Common myeloid progenitor, CD34-positive (primary cell): Measurements from ENCODE around the gene ALB.

Source experiments
- CTCF ChIA-PET: fragments of 350-600 bp; sonication (Branson Sonifier 250); formaldehyde crosslinking; loops from one replicate; lab custom pipeline; 2021; ENCODE audit warnings: antibody characterized with exemption; lab: Charles Lee
- POLR2A ChIA-PET: fragments of 350-600 bp; sonication (Branson Sonifier 250); formaldehyde crosslinking; loops from one replicate; lab custom pipeline; 2021; ENCODE audit warnings: antibody characterized with exemption; lab: Charles Lee
- DNase-seq, 3 donors: peaks; one replicate each; pipeline versions ENCODE4 v3.0.0 to v3.0.0-alpha.2; 2013
- H3K27ac ChIP-seq, 2 experiments: 1 replicate in 1 of 2; 2 replicates in 1 of 2; pipeline ENCODE4 v1.7.0; 2013; ENCODE audit warnings: inconsistent platforms in 2 of 2, low read length in 2 of 2, mild to moderate bottlenecking in 2 of 2, low read depth in 1 of 2, moderate library complexity in 1 of 2; ENCODE audit not compliant: severe bottlenecking in 2 of 2, insufficient read depth in 1 of 2, poor library complexity in 1 of 2
- H3K27me3 ChIP-seq, 5 experiments: replicated peaks in 2 of 5; 1 replicate in 3 of 5; 2 replicates in 2 of 5; pipeline versions ENCODE4 v1.6.1 to v1.7.0; 2013; ENCODE audit warnings: low read length in 4 of 5, mild to moderate bottlenecking in 2 of 5, moderate library complexity in 2 of 5, inconsistent platforms in 1 of 5; ENCODE audit not compliant: insufficient read depth in 5 of 5, control insufficient read depth in 4 of 5
- H3K36me3 ChIP-seq, 4 experiments: 1 replicate in 2 of 4; 2 replicates in 2 of 4; pipeline versions ENCODE4 v1.6.1 to v1.7.0; 2013; ENCODE audit warnings: low read length in 3 of 4, control low read depth in 1 of 4, mild to moderate bottlenecking in 1 of 4; ENCODE audit not compliant: control insufficient read depth in 4 of 4, insufficient read depth in 4 of 4
- H3K4me1 ChIP-seq, 4 experiments: 1 replicate in 3 of 4; 2 replicates in 1 of 4; pipeline versions ENCODE4 v1.6.1 to v1.7.1; 2013; ENCODE audit warnings: low read length in 3 of 4, mild to moderate bottlenecking in 3 of 4, control low read depth in 1 of 4, inconsistent platforms in 1 of 4, moderate library complexity in 1 of 4; ENCODE audit not compliant: control insufficient read depth in 4 of 4, insufficient read depth in 4 of 4; ENCODE audit errors: control extremely low read depth in 1 of 4
- H3K4me3 ChIP-seq, 7 experiments: 1 replicate in 4 of 7; 2 replicates in 3 of 7; pipeline versions ENCODE4 v1.5.1 to v1.7.0; 2013; ENCODE audit warnings: mild to moderate bottlenecking in 7 of 7, low read length in 6 of 7, moderate library complexity in 6 of 7, inconsistent platforms in 2 of 7, low read depth in 2 of 7, control low read depth in 1 of 7; ENCODE audit not compliant: insufficient read depth in 4 of 7, control insufficient read depth in 1 of 7; ENCODE audit errors: extremely low read depth in 1 of 7
- H3K9me3 ChIP-seq, 5 experiments: 1 replicate in 4 of 5; 2 replicates in 1 of 5; pipeline versions ENCODE4 v1.6.1 to v1.7.1; 2013; ENCODE audit warnings: low read length in 4 of 5, mild to moderate bottlenecking in 2 of 5, inconsistent platforms in 1 of 5, low read depth in 1 of 5, moderate library complexity in 1 of 5; ENCODE audit not compliant: control insufficient read depth in 4 of 5, insufficient read depth in 2 of 5; ENCODE audit errors: control extremely low read depth in 1 of 5
- WGBS: methylation state at CpG from one replicate; pipeline ENCODE4 v1.1.5; 2013; ENCODE audit not compliant: insufficient coverage; 5-methylcytosine and 5-hydroxymethylcytosine counted together

ALB gene

GRCh38 chr4:73420615-73421014, 16.5 kb downstream of the ALB start:
- no peak overlapping the region for H3K4me3 ChIP-seq
- POLR2A ChIA-PET = no interaction called here
- H3K9me3 ChIP-seq = no peaks in the 10 kb centered on the region
- DNase-seq = no peak
- CTCF ChIA-PET = no interaction called here
- H3K27me3 ChIP-seq = no peaks in the 10 kb centered on the region
- 100% methylated on average over 1 of the region's 2 CpGs for WGBS
- H3K27ac ChIP-seq = no peak overlapping the region
- no peaks in the 10 kb centered on the region for H3K36me3 ChIP-seq
- H3K4me1 ChIP-seq = no peaks in the 10 kb centered on the region

DNA sequence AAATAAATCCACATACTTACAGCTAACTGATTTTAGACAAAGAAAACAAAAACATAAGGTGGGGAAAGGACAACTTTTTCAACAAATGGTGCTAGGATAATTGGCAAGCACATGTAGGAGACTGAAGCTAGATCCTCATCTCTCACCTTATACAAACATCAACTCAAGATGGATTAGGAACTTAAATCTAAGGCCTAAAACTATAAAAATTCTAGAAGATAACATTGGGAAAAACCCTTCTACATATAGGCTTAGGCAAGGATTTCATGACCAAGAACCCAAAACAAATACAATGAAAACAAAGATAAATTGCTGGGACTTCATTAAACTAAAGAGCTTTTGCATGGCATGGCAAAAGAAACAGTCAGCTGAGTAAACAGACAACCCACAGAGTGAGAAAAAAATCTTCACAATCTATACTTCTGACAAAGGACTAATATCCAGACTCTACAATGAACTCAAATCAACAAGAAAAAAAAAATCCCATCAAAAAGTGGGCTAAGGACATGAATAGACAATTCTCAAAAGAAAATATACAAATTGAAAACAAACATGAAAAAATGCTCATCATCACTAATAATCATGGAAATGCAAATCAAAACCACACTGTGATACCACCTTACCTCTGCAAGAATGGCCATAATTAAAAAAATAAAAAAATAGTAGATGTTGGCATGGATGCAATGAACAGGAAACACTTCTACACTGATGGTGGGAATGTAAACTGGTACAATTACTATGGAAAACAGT, 17.8 kb downstream of the ALB start:
- no peak for DNase-seq
- Histone ChIP-seq H3K4me1 (no peaks in the 10 kb centered on the region), H3K36me3 (no peaks in the 10 kb centered on the region), H3K27me3 (no peaks in the 10 kb centered on the region), H3K27ac (no peak overlapping the region), H3K9me3 (no peaks in the 10 kb centered on the region), H3K4me3 (no peak overlapping the region)
- CTCF ChIA-PET = no interaction called here
- POLR2A ChIA-PET = no interaction called here

- DNase-seq = no peak
- POLR2A ChIA-PET = no interaction called here
- H3K27ac ChIP-seq = no peak overlapping the region
- H3K36me3 ChIP-seq = no peaks in the 10 kb centered on the region
- no peak overlapping the region for H3K4me3 ChIP-seq
- no peaks in the 10 kb centered on the region for H3K4me1 ChIP-seq
- CTCF ChIA-PET = no interaction called here
- no peaks in the 10 kb centered on the region for H3K9me3 ChIP-seq
- no CpG with 5 or more reads among the region's 4 CpGs for WGBS
- H3K27me3 ChIP-seq = no peaks in the 10 kb centered on the region
Observed at GRCh38 chr4:73422458-73422752, 18.3 kb downstream of the ALB start.

GRCh38 chr4:73423184-73423583, 19.1 kb downstream of the ALB start:
- no peak for DNase-seq
- ChIA-PET CTCF (no interaction called here), POLR2A (no interaction called here)
- Histone ChIP-seq H3K36me3 (no peaks in the 10 kb centered on the region), H3K4me1 (no peaks in the 10 kb centered on the region), H3K27ac (no peak overlapping the region), H3K27me3 (no peaks in the 10 kb centered on the region), H3K4me3 (no peak overlapping the region), H3K9me3 (no peaks in the 10 kb centered on the region)

DNA sequence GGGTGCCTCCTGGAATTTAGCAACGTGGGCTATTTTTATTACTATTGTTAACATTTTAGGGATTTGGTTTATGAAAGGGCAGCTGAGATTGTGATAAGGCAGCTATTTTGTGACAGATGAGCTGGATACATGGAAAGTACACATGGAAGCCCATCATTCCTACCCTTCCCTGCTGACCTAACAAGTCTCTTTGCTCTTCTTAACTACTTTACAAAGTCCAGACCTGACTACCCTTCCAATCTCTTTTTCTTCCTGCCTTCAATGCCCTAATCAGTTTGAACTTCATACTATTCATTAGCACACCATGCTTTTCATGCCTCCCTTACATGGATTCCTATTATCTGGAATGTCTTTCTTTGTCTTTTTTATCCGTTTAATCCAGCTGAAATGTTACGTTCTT, 22.6 kb downstream of the ALB start:
- H3K4me1 ChIP-seq = no peaks in the 10 kb centered on the region
- H3K36me3 ChIP-seq = no peaks in the 10 kb centered on the region
- H3K9me3 ChIP-seq = no peaks in the 10 kb centered on the region
- no peak overlapping the region for H3K27ac ChIP-seq
- ChIA-PET POLR2A (no interaction called here), CTCF (no interaction called here)
- DNase-seq = no peak
- H3K4me3 ChIP-seq = no peak overlapping the region
- 89% methylated on average over 3 of the region's 3 CpGs for WGBS
- no peaks in the 10 kb centered on the region for H3K27me3 ChIP-seq

DNA sequence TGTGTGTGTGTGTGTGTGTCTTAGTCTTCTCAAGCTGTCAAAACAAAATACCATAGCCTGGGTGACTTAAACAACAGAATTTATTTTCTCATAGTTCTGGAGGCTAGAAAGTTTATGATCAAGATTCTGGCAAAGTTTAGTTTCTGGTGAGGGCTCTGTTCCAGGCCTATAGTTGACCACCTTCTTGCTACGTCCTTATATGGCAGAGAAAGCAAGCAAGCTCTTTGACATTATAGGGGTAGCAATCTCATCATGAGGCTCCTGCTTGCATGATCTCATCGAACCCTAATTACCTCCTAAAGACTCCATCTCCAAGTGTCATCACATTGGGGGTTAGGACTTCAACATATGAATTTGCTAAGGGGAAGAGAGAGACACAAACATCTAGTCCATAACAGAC, 25.0 kb downstream of the ALB start:
- ChIA-PET CTCF (interaction anchor here (0.8 to 1.8 kb wide), 2 partner anchors 9 to 14 kb away, joined by 3 to 8 read pairs; no protein-coding TSS in a partner anchor), POLR2A (no interaction called here)
- no peaks in the 10 kb centered on the region for H3K9me3 ChIP-seq
- no peak overlapping the region for H3K27ac ChIP-seq
- no peaks in the 10 kb centered on the region for H3K27me3 ChIP-seq
- DNase-seq = no peak
- H3K36me3 ChIP-seq = no peaks in the 10 kb centered on the region
- H3K4me3 ChIP-seq = no peak overlapping the region
- 86% methylated on average over 1 of the region's 2 CpGs for WGBS
- no peaks in the 10 kb centered on the region for H3K4me1 ChIP-seq

GRCh38 chr4:73429826-73430587, 25.9 kb downstream of the ALB start:
- H3K4me3 ChIP-seq = no peak overlapping the region
- no peak overlapping the region for H3K27ac ChIP-seq
- ChIA-PET POLR2A (no interaction called here), CTCF (interaction anchor here (0.8 to 1.0 kb wide), 2 partner anchors 13 to 37 kb away, joined by 3 to 4 read pairs; no protein-coding TSS in a partner anchor)
- DNase-seq = no peak
- H3K36me3 ChIP-seq = no peaks in the 10 kb centered on the region
- H3K27me3 ChIP-seq = no peaks in the 10 kb centered on the region
- 100% methylated on average over 1 of the region's 2 CpGs for WGBS
- H3K9me3 ChIP-seq = no peaks in the 10 kb centered on the region
- H3K4me1 ChIP-seq = no peaks in the 10 kb centered on the region
